Transverse colon (tissue), 3 donors: ENCODE results near the gene FBXL2.

ENCODE experiments used
- EP300 ChIP-seq: sonication (generic); formaldehyde crosslinking; IDR thresholded peaks from one replicate; pipeline ENCODE4 v1.6.1; 2017; ENCODE audit warnings: antibody characterized with exemption, low read depth
- POLR2A ChIP-seq: fragments of 450-650 bp; IDR thresholded peaks from one replicate; pipeline ENCODE4 v1.6.1; 2016; ENCODE audit warnings: antibody characterized with exemption, mild to moderate bottlenecking, moderate library complexity
- TF ChIP-seq, protein P1 (sequence below), 5 experiments: fragments of 200-600 bp in 3 of 5; fragments of 450-650 bp in 2 of 5; sonication (generic) in 3 of 5; IDR thresholded peaks; 1 replicate in 2 of 5; 2 replicates in 3 of 5; pipeline ENCODE4 v1.5.1; 2016 to 2017; ENCODE audit warnings: antibody characterized with exemption in 5 of 5, inconsistent platforms in 3 of 5, mild to moderate bottlenecking in 2 of 5, moderate library complexity in 1 of 5

GRCh38 chr3:33364531-33365128, 87.4 kb downstream of the FBXL2 start:
- TF ChIP-seq, protein P1, sequence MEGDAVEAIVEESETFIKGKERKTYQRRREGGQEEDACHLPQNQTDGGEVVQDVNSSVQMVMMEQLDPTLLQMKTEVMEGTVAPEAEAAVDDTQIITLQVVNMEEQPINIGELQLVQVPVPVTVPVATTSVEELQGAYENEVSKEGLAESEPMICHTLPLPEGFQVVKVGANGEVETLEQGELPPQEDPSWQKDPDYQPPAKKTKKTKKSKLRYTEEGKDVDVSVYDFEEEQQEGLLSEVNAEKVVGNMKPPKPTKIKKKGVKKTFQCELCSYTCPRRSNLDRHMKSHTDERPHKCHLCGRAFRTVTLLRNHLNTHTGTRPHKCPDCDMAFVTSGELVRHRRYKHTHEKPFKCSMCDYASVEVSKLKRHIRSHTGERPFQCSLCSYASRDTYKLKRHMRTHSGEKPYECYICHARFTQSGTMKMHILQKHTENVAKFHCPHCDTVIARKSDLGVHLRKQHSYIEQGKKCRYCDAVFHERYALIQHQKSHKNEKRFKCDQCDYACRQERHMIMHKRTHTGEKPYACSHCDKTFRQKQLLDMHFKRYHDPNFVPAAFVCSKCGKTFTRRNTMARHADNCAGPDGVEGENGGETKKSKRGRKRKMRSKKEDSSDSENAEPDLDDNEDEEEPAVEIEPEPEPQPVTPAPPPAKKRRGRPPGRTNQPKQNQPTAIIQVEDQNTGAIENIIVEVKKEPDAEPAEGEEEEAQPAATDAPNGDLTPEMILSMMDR (IDR thresholded peaks at IDR 0.05): no peak
- TF ChIP-seq EP300: no peak
- TF ChIP-seq POLR2A: no peak
